WTC11 (cell line): ENCODE results near the gene ADAP1. TPM values are rescaled to one million over a fixed set of nuclear protein-coding genes. Genes with fewer than 3 reads are reported as not detected.

ENCODE experiments used
- ATAC-seq: fragments of 200-7000 bp; cut with Tn5 transposase; 2 replicates; pipeline ENCODE4 v1.10.0; 2021; ENCODE audit warnings: mild to moderate bottlenecking, moderate library complexity
- CTCF ChIA-PET: fragments of 300-600 bp; sonication (Branson Sonifier 250); formaldehyde crosslinking; loops from one replicate; lab custom pipeline; 2021; ENCODE audit warnings: antibody characterized with exemption; lab: Charles Lee
- POLR2A ChIA-PET: fragments of 350-600 bp; sonication (Branson Sonifier 250); formaldehyde crosslinking; loops from one replicate; lab custom pipeline; 2021; ENCODE audit warnings: antibody characterized with exemption; lab: Charles Lee
- DNase-seq: peaks from one replicate; pipeline ENCODE4 v3.0.0; 2021; ENCODE audit warnings: low spot score
- H3K27ac Mint-ChIP-seq: 2 replicates; pipeline ENCODE4 v1.8.0; 2021; ENCODE audit warnings: mixed read lengths
- H3K27me3 Mint-ChIP-seq: 2 replicates; pipeline ENCODE4 v1.8.0; 2021; ENCODE audit warnings: low read depth, mild to moderate bottlenecking, moderate library complexity, mixed read lengths
- H3K36me3 Mint-ChIP-seq: 2 replicates; pipeline ENCODE4 v1.8.0; 2021; ENCODE audit warnings: mixed read lengths
- H3K4me1 Mint-ChIP-seq: 2 replicates; pipeline ENCODE4 v1.8.0; 2022; ENCODE audit warnings: mixed read lengths
- H3K4me3 Mint-ChIP-seq: 2 replicates; pipeline ENCODE4 v1.8.0; 2021; ENCODE audit warnings: mild to moderate bottlenecking, moderate library complexity, mixed read lengths
- H3K9me3 Mint-ChIP-seq: 2 replicates; pipeline ENCODE4 v1.8.0; 2021; ENCODE audit warnings: mixed read lengths
- CREM ChIP-seq: sonication (generic); formaldehyde crosslinking; IDR thresholded peaks from 2 replicates; pipeline ENCODE4 v1.8.1; 2022; ENCODE audit warnings: mild to moderate bottlenecking, missing genetic modification reagents, moderate library complexity
- ERG ChIP-seq: fragments of 250-450 bp; sonication (Bioruptor Pico); IDR thresholded peaks from 2 replicates; pipeline ENCODE4 v1.8.0; 2021; ENCODE audit warnings: mild to moderate bottlenecking
- FOXK1 ChIP-seq: sonication (generic); formaldehyde crosslinking; IDR thresholded peaks from 2 replicates; pipeline ENCODE4 v1.8.0; 2022; ENCODE audit warnings: mild to moderate bottlenecking, moderate library complexity, missing genetic modification reagents
- IRF2 ChIP-seq: sonication (generic); formaldehyde crosslinking; IDR thresholded peaks from 2 replicates; pipeline ENCODE4 v1.8.0; 2022; ENCODE audit warnings: low read depth, missing genetic modification reagents, borderline replicate concordance
- NFATC4 ChIP-seq: fragments of 250-450 bp; sonication (Bioruptor Pico); IDR thresholded peaks from 2 replicates; pipeline ENCODE4 v1.9.0; 2021; ENCODE audit warnings: mild to moderate bottlenecking
- NFYB ChIP-seq: sonication (generic); formaldehyde crosslinking; conservative IDR thresholded peaks from 2 replicates; pipeline ENCODE4 v1.8.0; 2022; ENCODE audit warnings: low read depth, missing genetic modification reagents
- RELA ChIP-seq: sonication (generic); formaldehyde crosslinking; IDR thresholded peaks from 2 replicates; pipeline ENCODE4 v1.8.1; 2022; ENCODE audit warnings: missing genetic modification reagents, mild to moderate bottlenecking, borderline replicate concordance
- SMAD4 ChIP-seq: sonication (generic); formaldehyde crosslinking; IDR thresholded peaks from 2 replicates; pipeline ENCODE4 v1.8.0; 2022; ENCODE audit warnings: mild to moderate bottlenecking, missing genetic modification reagents
- ZNF317 ChIP-seq: sonication (generic); formaldehyde crosslinking; IDR thresholded peaks from 2 replicates; pipeline ENCODE4 v1.8.1; 2023; ENCODE audit warnings: low read depth, mild to moderate bottlenecking, moderate library complexity, missing genetic modification reagents, borderline replicate concordance
- total RNA-seq: library from RNA; stranded (reverse); gene quantifications from 3 replicates; pipeline ENCODE4 v1.2.3, GENCODE V29; 2021
- TF ChIP-seq, protein P1 (sequence below): sonication (generic); formaldehyde crosslinking; IDR thresholded peaks from 2 replicates; pipeline ENCODE4 v1.8.0; 2022; ENCODE audit warnings: mild to moderate bottlenecking, missing genetic modification reagents
- TF ChIP-seq, protein P2 (sequence below): fragments of 250-450 bp; sonication (Bioruptor Pico); IDR thresholded peaks from 2 replicates; pipeline ENCODE4 v1.9.0; 2021; ENCODE audit warnings: mild to moderate bottlenecking, borderline replicate concordance
- TF ChIP-seq, protein P3 (sequence below): sonication (generic); formaldehyde crosslinking; conservative IDR thresholded peaks from 2 replicates; pipeline ENCODE4 v1.8.1; 2023; ENCODE audit warnings: mild to moderate bottlenecking, low read depth, missing genetic modification reagents, moderate library complexity

Gene ADAP1
- total RNA-seq, 1 experiment from 2014 or later, result 4.3 TPM

DNA sequence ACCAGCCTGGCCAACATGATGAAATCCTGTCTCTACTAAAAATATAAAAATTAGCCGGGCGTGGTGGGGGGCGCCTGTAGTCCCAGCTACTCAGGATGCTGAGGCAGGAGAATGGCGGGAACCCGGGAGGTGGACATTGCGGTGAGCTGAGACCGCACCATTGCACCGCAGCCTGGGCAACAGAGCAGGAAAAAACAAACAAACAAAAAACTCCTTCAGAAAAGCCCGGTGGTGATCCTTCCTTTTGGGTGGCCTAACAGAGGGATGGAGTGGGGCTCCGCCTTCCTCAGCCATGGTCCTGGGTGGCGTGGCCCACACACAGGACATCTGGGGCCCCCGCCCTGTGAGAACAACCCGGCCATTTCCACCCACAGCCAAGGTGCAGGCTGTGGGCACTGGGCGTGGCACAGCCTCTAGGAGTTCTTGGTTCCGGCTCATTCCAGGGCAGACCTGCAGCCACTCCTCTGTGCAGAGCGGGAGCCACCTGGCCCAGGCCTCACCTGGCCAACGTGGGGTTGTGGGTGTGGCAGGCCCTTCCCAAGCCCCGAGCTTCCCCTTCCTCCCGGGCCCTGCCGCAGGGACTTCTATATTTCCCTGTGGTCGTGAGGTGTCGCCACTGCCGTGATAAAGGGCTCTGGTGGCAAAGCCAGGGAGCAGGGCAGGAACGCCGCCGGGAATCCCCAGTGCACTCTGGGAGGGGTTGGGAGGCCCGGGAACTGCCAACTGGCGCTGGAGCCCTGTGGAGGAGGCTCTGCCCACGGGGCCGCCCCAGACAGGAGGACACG, 40.6 kb downstream of the ADAP1 start (continued):
- TF ChIP-seq, protein P1, sequence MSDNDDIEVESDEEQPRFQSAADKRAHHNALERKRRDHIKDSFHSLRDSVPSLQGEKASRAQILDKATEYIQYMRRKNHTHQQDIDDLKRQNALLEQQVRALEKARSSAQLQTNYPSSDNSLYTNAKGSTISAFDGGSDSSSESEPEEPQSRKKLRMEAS, result no peak
- TF ChIP-seq, protein P2, sequence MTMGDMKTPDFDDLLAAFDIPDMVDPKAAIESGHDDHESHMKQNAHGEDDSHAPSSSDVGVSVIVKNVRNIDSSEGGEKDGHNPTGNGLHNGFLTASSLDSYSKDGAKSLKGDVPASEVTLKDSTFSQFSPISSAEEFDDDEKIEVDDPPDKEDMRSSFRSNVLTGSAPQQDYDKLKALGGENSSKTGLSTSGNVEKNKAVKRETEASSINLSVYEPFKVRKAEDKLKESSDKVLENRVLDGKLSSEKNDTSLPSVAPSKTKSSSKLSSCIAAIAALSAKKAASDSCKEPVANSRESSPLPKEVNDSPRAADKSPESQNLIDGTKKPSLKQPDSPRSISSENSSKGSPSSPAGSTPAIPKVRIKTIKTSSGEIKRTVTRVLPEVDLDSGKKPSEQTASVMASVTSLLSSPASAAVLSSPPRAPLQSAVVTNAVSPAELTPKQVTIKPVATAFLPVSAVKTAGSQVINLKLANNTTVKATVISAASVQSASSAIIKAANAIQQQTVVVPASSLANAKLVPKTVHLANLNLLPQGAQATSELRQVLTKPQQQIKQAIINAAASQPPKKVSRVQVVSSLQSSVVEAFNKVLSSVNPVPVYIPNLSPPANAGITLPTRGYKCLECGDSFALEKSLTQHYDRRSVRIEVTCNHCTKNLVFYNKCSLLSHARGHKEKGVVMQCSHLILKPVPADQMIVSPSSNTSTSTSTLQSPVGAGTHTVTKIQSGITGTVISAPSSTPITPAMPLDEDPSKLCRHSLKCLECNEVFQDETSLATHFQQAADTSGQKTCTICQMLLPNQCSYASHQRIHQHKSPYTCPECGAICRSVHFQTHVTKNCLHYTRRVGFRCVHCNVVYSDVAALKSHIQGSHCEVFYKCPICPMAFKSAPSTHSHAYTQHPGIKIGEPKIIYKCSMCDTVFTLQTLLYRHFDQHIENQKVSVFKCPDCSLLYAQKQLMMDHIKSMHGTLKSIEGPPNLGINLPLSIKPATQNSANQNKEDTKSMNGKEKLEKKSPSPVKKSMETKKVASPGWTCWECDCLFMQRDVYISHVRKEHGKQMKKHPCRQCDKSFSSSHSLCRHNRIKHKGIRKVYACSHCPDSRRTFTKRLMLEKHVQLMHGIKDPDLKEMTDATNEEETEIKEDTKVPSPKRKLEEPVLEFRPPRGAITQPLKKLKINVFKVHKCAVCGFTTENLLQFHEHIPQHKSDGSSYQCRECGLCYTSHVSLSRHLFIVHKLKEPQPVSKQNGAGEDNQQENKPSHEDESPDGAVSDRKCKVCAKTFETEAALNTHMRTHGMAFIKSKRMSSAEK, result no peak
- TF ChIP-seq CREM (CRISPR knock-in tag) (no peak), ERG (no peak)
- TF ChIP-seq, all 79 proteins: peak for 0

GRCh38 chr7:911791-912480, 42.5 kb downstream of the ADAP1 start:
- Mint-ChIP-seq H3K36me3 (no peaks in the 10 kb centered on the region), H3K4me1 (0 out of 2 replicates have a peak, but pooled peaks cover 4% of the 10 kb centered on the region), H3K4me3 (no peak overlapping the region), H3K27ac (no peak overlapping the region), H3K27me3 (peaks cover 3% of the 10 kb centered on the region), H3K9me3 (no peaks in the 10 kb centered on the region)
- no peak for DNase-seq
- ChIA-PET CTCF (interaction anchor here (1.0 kb wide), 1 partner anchor 34 kb away, joined by 3 read pairs; no protein-coding TSS in a partner anchor), POLR2A (no interaction called here)
- ATAC-seq, result no peak
- TF ChIP-seq NFYB (CRISPR knock-in tag), result no peak

DNA sequence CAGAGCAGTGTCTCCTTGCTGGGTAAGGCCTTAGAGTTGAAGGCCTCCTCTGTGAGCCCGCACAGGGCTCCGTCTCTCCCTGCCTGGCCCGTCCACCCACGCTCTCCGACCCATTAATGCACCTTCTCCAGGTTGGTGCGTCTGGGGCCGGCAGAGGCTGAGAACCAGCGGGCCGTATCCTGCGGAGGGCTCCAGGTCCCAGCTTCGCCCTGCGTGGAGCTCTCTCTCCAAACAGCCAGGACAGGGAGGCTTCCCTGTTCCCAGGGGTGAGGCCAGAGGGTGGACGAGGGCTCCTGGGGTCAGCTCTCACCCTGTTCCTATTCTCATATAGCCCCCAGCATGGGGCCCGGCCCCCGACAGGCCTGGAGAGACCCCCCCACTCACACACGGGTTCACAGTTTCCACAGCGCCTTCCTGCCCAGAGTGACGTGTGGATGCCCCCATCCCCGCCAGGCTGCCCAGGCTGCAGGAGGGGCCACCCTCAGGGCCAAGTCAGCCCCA, 43.5 kb downstream of the ADAP1 start:
- ChIA-PET POLR2A (interaction anchor here (1.3 kb wide), 1 partner anchor 34 kb away, joined by 3 read pairs; no protein-coding TSS in a partner anchor), CTCF (interaction anchor here (1.2 to 2.2 kb wide), 6 partner anchors 10 to 266 kb away, joined by 3 to 8 read pairs (median 5); no protein-coding TSS in a partner anchor)
- TF ChIP-seq, protein P3, sequence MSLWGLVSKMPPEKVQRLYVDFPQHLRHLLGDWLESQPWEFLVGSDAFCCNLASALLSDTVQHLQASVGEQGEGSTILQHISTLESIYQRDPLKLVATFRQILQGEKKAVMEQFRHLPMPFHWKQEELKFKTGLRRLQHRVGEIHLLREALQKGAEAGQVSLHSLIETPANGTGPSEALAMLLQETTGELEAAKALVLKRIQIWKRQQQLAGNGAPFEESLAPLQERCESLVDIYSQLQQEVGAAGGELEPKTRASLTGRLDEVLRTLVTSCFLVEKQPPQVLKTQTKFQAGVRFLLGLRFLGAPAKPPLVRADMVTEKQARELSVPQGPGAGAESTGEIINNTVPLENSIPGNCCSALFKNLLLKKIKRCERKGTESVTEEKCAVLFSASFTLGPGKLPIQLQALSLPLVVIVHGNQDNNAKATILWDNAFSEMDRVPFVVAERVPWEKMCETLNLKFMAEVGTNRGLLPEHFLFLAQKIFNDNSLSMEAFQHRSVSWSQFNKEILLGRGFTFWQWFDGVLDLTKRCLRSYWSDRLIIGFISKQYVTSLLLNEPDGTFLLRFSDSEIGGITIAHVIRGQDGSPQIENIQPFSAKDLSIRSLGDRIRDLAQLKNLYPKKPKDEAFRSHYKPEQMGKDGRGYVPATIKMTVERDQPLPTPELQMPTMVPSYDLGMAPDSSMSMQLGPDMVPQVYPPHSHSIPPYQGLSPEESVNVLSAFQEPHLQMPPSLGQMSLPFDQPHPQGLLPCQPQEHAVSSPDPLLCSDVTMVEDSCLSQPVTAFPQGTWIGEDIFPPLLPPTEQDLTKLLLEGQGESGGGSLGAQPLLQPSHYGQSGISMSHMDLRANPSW, result no peak
- TF ChIP-seq ZNF317 (no peak), FOXK1 (CRISPR knock-in tag) (no peak), NFATC4 (CRISPR knock-in tag) (no peak), IRF2 (CRISPR knock-in tag) (no peak), SMAD4 (CRISPR knock-in tag) (no peak), RELA (no peak)
- H3K27me3 Mint-ChIP-seq, result peaks cover 3% of the 10 kb centered on the region
- H3K9me3 Mint-ChIP-seq, result no peaks in the 10 kb centered on the region
- ATAC-seq (no peak; the same call in 1 of the 2 replicates), DNase-seq (no peak)
- H3K27ac Mint-ChIP-seq, result no peak overlapping the region
- no peaks in the 10 kb centered on the region for H3K36me3 Mint-ChIP-seq
- H3K4me1 Mint-ChIP-seq, result 0 out of 2 replicates have a peak, but pooled peaks cover 4% of the 10 kb centered on the region
- no peak overlapping the region for H3K4me3 Mint-ChIP-seq
